Measurements from ENCODE around the gene OST4. TPM values are rescaled to one million over a fixed set of nuclear protein-coding genes. Genes with fewer than 3 reads are reported as not detected.

Gene OST4
- total RNA-seq, 1 donor from 2014 or later = 478 TPM

- H3K4me1 Mint-ChIP-seq (ENCODE audit: low read depth) = peaks cover 40% of the 10 kb centered on the region
- H3K27me3 Mint-ChIP-seq (ENCODE audit: low read depth) = no peaks in the 10 kb centered on the region
These were observed 12.2 kb upstream of the OST4 start for GRCh38 chr2:27083410-27084296.

GRCh38 chr2:27082773-27083409 lies 11.4 kb upstream of the OST4 start:
- no peak for DNase-seq (ENCODE audit: low spot score)
- Mint-ChIP-seq H3K4me1 (ENCODE audit: low read depth) (peaks cover 47% of the 10 kb centered on the region), H3K27me3 (ENCODE audit: low read depth) (no peaks in the 10 kb centered on the region), H3K27ac (ENCODE audit: unreplicated experiment) (no peak overlapping the region), H3K36me3 (ENCODE audit: low read depth) (peaks cover 7% of the 10 kb centered on the region), H3K4me3 (ENCODE audit: unreplicated experiment) (no peak overlapping the region), H3K9me3 (ENCODE audit: low read depth) (no peaks in the 10 kb centered on the region)
- TF ChIP-seq CTCF (IDR thresholded peaks at IDR 0.05) = no peak

More at GRCh38 chr2:27083410-27084296, 12.2 kb upstream of the OST4 start:
- no peak overlapping the region for H3K4me3 Mint-ChIP-seq (ENCODE audit: unreplicated experiment)
- no peaks in the 10 kb centered on the region for H3K9me3 Mint-ChIP-seq (ENCODE audit: low read depth)
- no peak for DNase-seq (ENCODE audit: low spot score)
- TF ChIP-seq CTCF (IDR thresholded peaks at IDR 0.05) = no peak
- peak overlapping the region; percentile 49 for H3K27ac Mint-ChIP-seq (ENCODE audit: unreplicated experiment)
- peaks cover 7% of the 10 kb centered on the region for H3K36me3 Mint-ChIP-seq (ENCODE audit: low read depth)

GRCh38 chr2:27081984-27082772 lies 10.7 kb upstream of the OST4 start:
- Mint-ChIP-seq H3K4me1 (ENCODE audit: low read depth) (peaks cover 51% of the 10 kb centered on the region), H3K27ac (ENCODE audit: unreplicated experiment) (no peak overlapping the region), H3K4me3 (ENCODE audit: unreplicated experiment) (no peak overlapping the region), H3K27me3 (ENCODE audit: low read depth) (no peaks in the 10 kb centered on the region), H3K9me3 (ENCODE audit: low read depth) (no peaks in the 10 kb centered on the region), H3K36me3 (ENCODE audit: low read depth) (peaks cover 7% of the 10 kb centered on the region)
- TF ChIP-seq CTCF (IDR thresholded peaks at IDR 0.05) = no peak
- no peak for DNase-seq (ENCODE audit: low spot score)

- Mint-ChIP-seq H3K36me3 (ENCODE audit: low read depth) (peaks cover 7% of the 10 kb centered on the region), H3K27ac (ENCODE audit: unreplicated experiment) (peak overlapping the region; percentile 90), H3K27me3 (ENCODE audit: low read depth) (no peaks in the 10 kb centered on the region), H3K4me3 (ENCODE audit: unreplicated experiment) (peak overlapping the region; percentile 90), H3K9me3 (ENCODE audit: low read depth) (no peaks in the 10 kb centered on the region), H3K4me1 (ENCODE audit: low read depth) (peaks cover 54% of the 10 kb centered on the region)
- no peak for TF ChIP-seq CTCF (IDR thresholded peaks at IDR 0.05)
- no peak for DNase-seq (ENCODE audit: low spot score)
These were observed 9.1 kb upstream of the OST4 start for GRCh38 chr2:27080603-27080936.

GRCh38 chr2:27080140-27080469 lies 8.7 kb upstream of the OST4 start:
- peak overlapping the region; percentile 90 for H3K4me3 Mint-ChIP-seq (ENCODE audit: unreplicated experiment)
- H3K36me3 Mint-ChIP-seq (ENCODE audit: low read depth) = peaks cover 7% of the 10 kb centered on the region
- H3K27ac Mint-ChIP-seq (ENCODE audit: unreplicated experiment) = peak overlapping the region; percentile 82
- no peak for TF ChIP-seq CTCF (IDR thresholded peaks at IDR 0.05)
- no peak for DNase-seq (ENCODE audit: low spot score)
- peaks cover 54% of the 10 kb centered on the region for H3K4me1 Mint-ChIP-seq (ENCODE audit: low read depth)
- H3K9me3 Mint-ChIP-seq (ENCODE audit: low read depth) = no peaks in the 10 kb centered on the region
- no peaks in the 10 kb centered on the region for H3K27me3 Mint-ChIP-seq (ENCODE audit: low read depth)
